Measurements from ENCODE around the gene NIN.
"Not testable (repeated sequence)": the region's sequence is repeated elsewhere in the genome, so short reads cannot be mapped to it uniquely, and the experiment has no call there.

Gene NIN

DNA sequence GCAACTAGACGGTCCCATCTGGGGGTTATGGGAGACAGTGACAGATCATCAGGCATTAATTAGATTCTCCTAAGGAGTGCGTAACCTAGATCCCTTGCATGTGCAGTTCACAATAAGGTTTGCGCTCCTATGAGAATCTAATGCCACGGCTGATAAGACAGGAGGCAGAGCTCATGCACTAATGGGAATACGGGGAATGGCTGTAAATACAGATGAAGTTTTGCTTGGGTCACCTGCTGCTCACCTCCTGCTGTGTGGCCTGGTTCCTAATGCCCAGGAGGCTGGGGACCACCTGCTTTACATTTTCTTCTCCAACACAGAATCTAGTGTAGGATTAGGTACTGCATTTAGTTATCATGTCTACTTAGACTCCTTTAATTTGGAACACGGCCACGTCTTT, 113.2 kb downstream of the NIN start:
- DNase-seq (ENCODE audit: low read depth in 2 of 2) = no peak

DNA sequence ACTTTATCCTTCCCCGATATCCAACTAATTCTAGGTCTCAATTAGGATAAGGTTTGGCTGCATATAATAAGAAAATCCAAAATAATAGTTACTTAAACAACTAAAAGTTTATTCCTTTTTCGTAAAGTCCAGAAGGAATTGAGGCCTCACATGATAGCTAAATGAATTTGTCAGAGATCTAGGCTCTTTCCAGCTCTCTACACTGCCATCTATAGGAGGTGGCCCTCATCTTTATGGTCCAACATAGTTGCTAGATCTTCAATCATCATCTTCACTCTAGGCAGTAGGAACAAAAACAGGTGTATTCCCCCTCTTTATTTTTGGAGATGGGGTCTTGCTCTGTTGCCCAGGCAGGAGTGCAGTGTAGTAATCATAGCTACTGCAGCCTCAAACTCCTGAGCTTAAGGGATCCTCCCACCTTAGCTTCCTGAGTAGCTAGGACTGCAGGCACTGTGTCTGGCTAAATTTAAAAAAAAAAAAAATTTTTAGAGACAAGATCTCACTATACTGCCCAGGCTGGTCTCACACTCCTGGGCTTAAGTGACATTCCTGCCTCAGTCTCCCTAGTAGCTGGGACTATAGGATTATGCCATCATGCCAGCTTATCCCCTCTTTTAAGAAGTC, 116.4 kb downstream of the NIN start:
- DNase-seq (ENCODE audit: low read depth in 2 of 2) = no peak

GRCh38 chr14:50711043-50711442, 119.9 kb downstream of the NIN start:
- no peak for DNase-seq (ENCODE audit: low read depth in 2 of 2)

GRCh38 chr14:50705026-50705593, 125.9 kb downstream of the NIN start:
- no peak for DNase-seq (ENCODE audit: low read depth in 2 of 2)

GRCh38 chr14:50704454-50705010, 126.4 kb downstream of the NIN start:
- no peak for DNase-seq (ENCODE audit: low read depth in 2 of 2)

- no peak for DNase-seq (ENCODE audit: low read depth in 2 of 2)
Measured at GRCh38 chr14:50697659-50698290, 133.2 kb downstream of the NIN start.

DNA sequence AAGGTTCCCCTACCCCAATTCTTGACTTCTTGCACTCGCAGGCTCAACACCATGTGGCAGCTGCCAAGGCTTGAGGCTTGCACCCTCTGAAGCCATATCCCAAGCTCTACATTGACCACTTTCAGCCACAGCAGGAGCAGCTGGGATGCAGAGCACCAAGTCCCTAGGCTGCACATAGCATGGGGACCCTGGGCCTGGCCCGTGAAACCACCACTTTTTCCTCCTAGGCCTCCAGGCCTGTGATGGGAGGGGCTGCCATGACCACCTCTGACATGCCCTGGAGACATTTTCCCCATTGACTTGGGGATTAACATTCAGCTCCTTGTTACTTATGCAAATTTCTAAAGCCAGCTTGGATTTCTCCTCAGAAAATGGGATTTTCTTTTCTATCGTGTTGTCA, 136.7 kb downstream of the NIN start:
- not testable (repeated sequence) for DNase-seq (ENCODE audit: low read depth in 2 of 2)

DNA sequence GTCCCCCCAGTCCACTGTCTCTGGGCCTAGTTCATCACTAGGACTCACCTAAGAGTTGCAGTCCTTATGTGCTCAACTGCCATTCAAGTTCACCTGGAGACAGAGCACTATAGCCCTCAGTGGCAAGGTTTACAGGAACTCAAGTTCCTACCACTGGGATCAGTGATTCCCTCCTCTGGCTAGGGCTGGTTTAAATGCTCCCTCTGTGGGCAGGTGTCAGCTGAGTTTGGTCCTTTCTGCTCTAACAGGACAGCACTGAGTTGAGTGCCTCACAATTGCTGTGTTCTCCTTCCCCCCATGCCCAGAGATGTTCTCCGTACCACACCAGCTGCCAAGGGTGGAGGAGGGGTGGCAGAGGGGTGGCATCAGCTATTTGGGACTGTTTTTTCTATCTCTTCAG, 142.1 kb downstream of the NIN start:
- no peak for DNase-seq (ENCODE audit: low read depth in 2 of 2)

DNA sequence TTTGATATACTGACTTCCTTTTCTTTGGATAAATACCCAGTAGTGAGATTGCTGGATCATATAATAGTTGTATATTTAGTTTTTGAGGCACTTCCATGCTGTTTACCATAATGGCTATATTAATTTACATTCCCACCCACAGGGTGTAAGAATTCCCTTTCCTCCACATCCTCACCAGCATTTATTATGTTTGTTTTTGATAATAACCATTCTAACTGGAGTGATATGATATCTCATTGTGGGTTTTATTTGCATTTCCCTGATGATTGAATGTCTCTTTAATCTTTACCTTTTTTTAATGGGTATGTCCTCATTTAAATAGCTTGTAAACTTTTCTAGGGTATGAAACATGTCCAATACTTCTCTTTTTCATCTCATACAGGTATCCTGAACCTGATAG, 151.3 kb downstream of the NIN start:
- DNase-seq (ENCODE audit: low read depth in 2 of 2) = no peak

GRCh38 chr14:50678163-50678562, 152.8 kb downstream of the NIN start:
- DNase-seq (ENCODE audit: low read depth in 2 of 2) = no peak

DNA sequence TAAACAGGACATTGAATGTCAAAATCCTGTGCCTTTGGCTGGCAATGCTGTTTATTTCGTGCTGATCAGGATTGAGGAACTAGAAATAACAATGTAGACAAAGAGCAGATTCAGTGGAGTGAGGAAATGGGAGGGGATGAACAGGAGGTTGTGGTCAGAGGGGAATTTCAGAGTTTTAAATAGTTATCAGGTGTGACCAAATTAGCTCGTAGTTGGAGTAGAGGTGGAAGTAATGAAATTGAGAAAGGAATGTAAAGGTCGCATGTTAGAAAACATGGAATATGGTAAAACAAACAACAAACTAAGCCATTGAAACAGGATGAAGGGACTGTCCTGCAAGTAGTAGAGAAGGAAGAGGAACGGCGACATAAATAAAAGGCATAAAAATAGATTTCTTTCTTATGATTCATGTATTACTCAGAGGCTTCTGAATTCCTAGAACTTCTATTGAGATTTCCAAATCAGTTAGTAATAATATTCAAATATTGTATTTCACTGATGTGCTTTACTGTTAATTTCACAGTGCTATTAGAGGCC, 153.4 kb downstream of the NIN start:
- DNase-seq (ENCODE audit: low read depth in 2 of 2) = no peak

GRCh38 chr14:50676814-50677516, 154.0 kb downstream of the NIN start:
- DNase-seq (ENCODE audit: low read depth in 2 of 2) = no peak

GRCh38 chr14:50675597-50675996, 155.4 kb downstream of the NIN start:
- no peak for DNase-seq (ENCODE audit: low read depth in 2 of 2)

- DNase-seq (ENCODE audit: low read depth in 2 of 2) = no peak
Measured at GRCh38 chr14:50670866-50671256, 160.1 kb downstream of the NIN start.

GRCh38 chr14:50670196-50670865, 160.6 kb downstream of the NIN start:
- DNase-seq (ENCODE audit: low read depth in 2 of 2) = no peak

Data from stimulated activated CD8-positive, alpha-beta memory T cell treated with anti-CD3 and anti-CD28 coated beads, Interleukin-15, amount 100 ng/mL, for 48 hours (primary cell).